HUES6 (cell line): ENCODE measurements around the gene MYO1H.

Source experiments
- H3K27ac ChIP-seq: 2 replicates; pipeline ENCODE4 v1.7.0; 2013; ENCODE audit warnings: low read depth, mild to moderate bottlenecking, low read length, inconsistent platforms
- H3K27me3 ChIP-seq: 2 replicates; pipeline ENCODE4 v1.6.1; 2013; ENCODE audit warnings: low read length; ENCODE audit not compliant: control insufficient read depth, insufficient read depth
- H3K36me3 ChIP-seq: 2 replicates; pipeline ENCODE4 v1.6.1; 2013; ENCODE audit warnings: low read length; ENCODE audit not compliant: control insufficient read depth, insufficient read depth
- H3K4me1 ChIP-seq: 2 replicates; pipeline ENCODE4 v1.6.1; 2013; ENCODE audit warnings: low read length; ENCODE audit not compliant: control insufficient read depth, insufficient read depth
- H3K4me3 ChIP-seq: 2 replicates; pipeline ENCODE4 v1.5.1; 2013; ENCODE audit warnings: low read depth, low read length
- H3K9ac ChIP-seq: one replicate; pipeline ENCODE4 v1.6.1; 2013; ENCODE audit warnings: mild to moderate bottlenecking, low read length
- H3K9me3 ChIP-seq: 2 replicates; pipeline ENCODE4 v1.6.1; 2013; ENCODE audit warnings: low read depth, low read length; ENCODE audit not compliant: control insufficient read depth, insufficient read depth

MYO1H gene

DNA sequence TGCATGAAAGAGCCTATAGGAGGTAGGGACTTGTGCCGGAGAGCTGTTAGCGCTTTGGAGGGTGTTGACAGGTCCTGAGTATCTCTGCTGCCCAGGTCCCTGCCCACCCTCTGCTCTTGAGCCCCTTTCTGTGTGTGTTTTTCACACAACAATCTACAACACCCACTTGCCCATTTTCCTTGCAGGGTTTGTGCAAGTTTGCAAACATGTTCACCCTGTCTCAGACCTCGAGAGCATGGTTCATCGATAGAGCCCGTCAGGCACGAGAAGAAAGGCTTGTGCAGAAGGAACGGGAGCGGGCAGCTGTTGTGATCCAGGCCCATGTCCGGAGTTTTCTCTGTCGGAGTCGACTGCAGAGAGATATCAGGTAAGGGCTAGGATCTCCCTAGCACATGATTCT is 135.6 kb downstream of the MYO1H start:
- peaks cover 50% of the 10 kb centered on the region for H3K36me3 ChIP-seq
- H3K9ac ChIP-seq, result no peak overlapping the region
- H3K27ac ChIP-seq, result no peak overlapping the region
- H3K9me3 ChIP-seq, result no peaks in the 10 kb centered on the region
- H3K27me3 ChIP-seq, result no peaks in the 10 kb centered on the region
- no peak overlapping the region for H3K4me3 ChIP-seq
- no peaks in the 10 kb centered on the region for H3K4me1 ChIP-seq

GRCh38 chr12:109485201-109485600 is 137.5 kb downstream of the MYO1H start:
- Histone ChIP-seq H3K9me3 (no peaks in the 10 kb centered on the region), H3K27me3 (no peaks in the 10 kb centered on the region), H3K4me3 (no peak overlapping the region), H3K4me1 (no peaks in the 10 kb centered on the region), H3K36me3 (peaks cover 68% of the 10 kb centered on the region), H3K27ac (no peak overlapping the region), H3K9ac (no peak overlapping the region)

GRCh38 chr12:109487181-109488050 is 139.7 kb downstream of the MYO1H start:
- Histone ChIP-seq H3K9me3 (no peaks in the 10 kb centered on the region), H3K36me3 (peaks cover 89% of the 10 kb centered on the region), H3K27ac (no peak overlapping the region), H3K27me3 (no peaks in the 10 kb centered on the region), H3K4me3 (no peak overlapping the region), H3K9ac (no peak overlapping the region), H3K4me1 (no peaks in the 10 kb centered on the region)

GRCh38 chr12:109488051-109488665 is 140.5 kb downstream of the MYO1H start:
- H3K27me3 ChIP-seq, result no peaks in the 10 kb centered on the region
- H3K4me1 ChIP-seq, result no peaks in the 10 kb centered on the region
- no peaks in the 10 kb centered on the region for H3K9me3 ChIP-seq
- no peak overlapping the region for H3K27ac ChIP-seq
- H3K4me3 ChIP-seq, result no peak overlapping the region
- H3K36me3 ChIP-seq, result peaks cover 93% of the 10 kb centered on the region
- H3K9ac ChIP-seq, result no peak overlapping the region

GRCh38 chr12:109489016-109489954 is 141.6 kb downstream of the MYO1H start:
- Histone ChIP-seq H3K27ac (no peak overlapping the region), H3K9me3 (no peaks in the 10 kb centered on the region), H3K4me3 (no peak overlapping the region), H3K9ac (no peak overlapping the region), H3K27me3 (no peaks in the 10 kb centered on the region), H3K36me3 (peaks cover 87% of the 10 kb centered on the region), H3K4me1 (no peaks in the 10 kb centered on the region)

DNA sequence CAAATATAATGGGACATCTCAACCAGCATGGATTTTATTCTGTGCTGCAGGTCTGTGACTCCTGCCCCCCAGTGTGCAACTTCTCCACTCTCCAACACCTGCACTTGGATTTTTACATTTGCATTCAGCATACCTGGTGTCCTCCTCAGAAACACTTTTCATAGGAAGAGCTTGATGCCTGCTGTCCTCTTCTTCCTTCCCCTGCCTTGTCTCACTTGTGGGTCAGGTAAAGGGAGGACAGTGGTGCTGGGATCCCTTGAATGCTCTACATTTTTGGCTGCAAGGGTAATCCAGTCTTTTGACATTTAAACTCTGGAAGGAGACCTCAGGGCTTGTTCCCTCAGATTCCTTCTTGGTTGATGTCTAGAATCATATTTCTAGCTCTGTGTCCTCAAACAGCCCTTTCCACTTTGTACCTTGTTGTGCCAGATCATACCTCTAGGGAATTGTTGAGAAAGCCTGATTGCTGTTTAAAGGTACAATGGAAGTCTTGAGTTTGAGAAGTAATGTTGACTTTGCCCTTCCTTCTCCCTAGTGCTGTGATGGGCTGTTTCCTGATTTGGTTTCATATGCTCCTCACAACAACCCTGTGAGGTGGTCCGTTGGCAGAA is 142.4 kb downstream of the MYO1H start:
- peaks cover 2% of the 10 kb centered on the region; the same call in 1 of the 2 replicates for H3K9me3 ChIP-seq
- peaks cover 88% of the 10 kb centered on the region for H3K36me3 ChIP-seq
- H3K27me3 ChIP-seq, result no peaks in the 10 kb centered on the region
- no peak overlapping the region for H3K9ac ChIP-seq
- H3K27ac ChIP-seq, result no peak overlapping the region
- no peak overlapping the region for H3K4me3 ChIP-seq
- H3K4me1 ChIP-seq, result no peaks in the 10 kb centered on the region

DNA sequence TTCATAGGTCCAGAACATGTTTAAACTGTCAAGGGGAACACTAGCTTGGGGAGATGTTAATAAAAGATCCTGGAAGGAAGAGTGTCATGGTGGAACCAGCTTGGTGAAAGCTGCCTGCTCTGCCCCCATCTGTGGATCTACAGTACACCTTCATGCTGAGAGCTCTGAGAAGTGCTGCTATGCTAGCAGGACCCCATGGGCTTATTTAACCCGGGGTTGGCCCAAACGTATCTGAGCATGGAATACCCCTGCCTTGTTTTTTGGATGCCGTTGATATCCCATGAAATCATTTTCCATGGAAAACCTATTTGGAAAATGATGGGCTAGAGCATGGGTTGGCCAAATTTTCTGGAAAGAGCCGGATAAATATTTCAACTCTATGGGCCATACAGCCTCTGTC is 144.0 kb downstream of the MYO1H start:
- Histone ChIP-seq H3K4me1 (no peaks in the 10 kb centered on the region), H3K27ac (no peak overlapping the region), H3K9me3 (peaks cover 5% of the 10 kb centered on the region; the same call in 1 of the 2 replicates), H3K4me3 (no peak overlapping the region), H3K27me3 (no peaks in the 10 kb centered on the region), H3K36me3 (peaks cover 80% of the 10 kb centered on the region), H3K9ac (no peak overlapping the region)

- Histone ChIP-seq H3K9ac (no peak overlapping the region), H3K4me3 (no peak overlapping the region), H3K4me1 (no peaks in the 10 kb centered on the region), H3K27ac (no peak overlapping the region), H3K9me3 (peaks cover 5% of the 10 kb centered on the region; the same call in 1 of the 2 replicates), H3K36me3 (peaks cover 74% of the 10 kb centered on the region), H3K27me3 (no peaks in the 10 kb centered on the region)
These were observed 144.7 kb downstream of the MYO1H start for GRCh38 chr12:109492371-109492770.

GRCh38 chr12:109493090-109493489 is 145.4 kb downstream of the MYO1H start:
- no peaks in the 10 kb centered on the region for H3K27me3 ChIP-seq
- H3K9ac ChIP-seq, result no peak overlapping the region
- no peaks in the 10 kb centered on the region for H3K4me1 ChIP-seq
- no peak overlapping the region for H3K27ac ChIP-seq
- H3K9me3 ChIP-seq, result peaks cover 5% of the 10 kb centered on the region; the same call in 1 of the 2 replicates
- no peak overlapping the region for H3K4me3 ChIP-seq
- peaks cover 74% of the 10 kb centered on the region for H3K36me3 ChIP-seq

GRCh38 chr12:109493938-109494337 is 146.2 kb downstream of the MYO1H start:
- peaks cover 71% of the 10 kb centered on the region for H3K36me3 ChIP-seq
- H3K4me1 ChIP-seq, result no peaks in the 10 kb centered on the region
- H3K9ac ChIP-seq, result no peak overlapping the region
- H3K4me3 ChIP-seq, result no peak overlapping the region
- no peaks in the 10 kb centered on the region for H3K27me3 ChIP-seq
- H3K27ac ChIP-seq, result no peak overlapping the region
- H3K9me3 ChIP-seq, result peaks cover 5% of the 10 kb centered on the region; the same call in 1 of the 2 replicates
